GM18517 (cell line): Measurements from ENCODE around the gene NKIRAS2.

Experiments used
- ATAC-seq: cut with Tn5 transposase; IDR thresholded peaks from one replicate; pipeline ENCODE4 v1.9.1; 2021; ENCODE audit warnings: mild to moderate bottlenecking, moderate library complexity; ENCODE audit not compliant: unreplicated experiment

The NKIRAS2 gene

DNA sequence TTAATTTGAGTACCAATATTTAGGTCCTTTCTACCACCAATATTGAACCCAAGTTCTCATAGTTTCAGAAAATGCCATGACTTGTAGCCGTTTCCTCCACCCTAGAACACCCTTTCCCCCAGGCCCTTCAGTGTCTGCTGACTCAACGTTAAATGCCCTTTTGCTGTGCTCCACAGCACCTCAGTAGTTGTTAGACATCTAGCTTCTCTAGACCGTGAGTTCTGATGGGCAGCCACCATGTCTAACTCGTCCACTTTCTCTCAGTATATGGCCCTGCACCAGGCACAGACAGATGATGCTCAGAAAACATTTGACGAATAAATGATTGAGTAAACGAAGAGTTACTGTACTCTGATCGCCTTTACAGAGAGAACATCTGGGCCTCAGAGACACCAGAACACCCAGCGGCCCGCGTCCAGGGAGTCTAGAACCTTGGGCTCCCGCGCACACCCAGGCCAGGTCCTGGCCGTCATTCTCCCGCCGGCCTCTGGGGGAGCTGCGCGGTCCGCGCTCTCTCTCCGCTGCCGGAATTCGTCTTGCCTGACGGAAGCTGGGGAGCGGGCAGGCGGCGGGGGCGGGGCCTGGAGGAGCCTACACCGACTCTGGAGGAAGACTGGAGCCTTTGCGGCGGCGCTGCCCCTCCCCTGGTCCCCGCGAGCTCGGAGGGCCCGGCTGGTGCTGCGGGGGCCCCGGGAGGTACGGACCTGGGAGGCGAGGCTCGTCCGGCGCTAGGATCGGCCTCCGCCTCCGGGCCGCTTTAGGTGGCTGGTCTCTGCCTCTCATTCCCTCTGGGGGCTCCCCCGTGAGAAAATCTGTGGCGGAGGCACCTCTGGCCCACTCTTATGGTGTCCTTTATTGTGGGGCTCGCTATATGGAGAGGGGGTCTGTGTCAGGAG is at the start of gene NKIRAS2:
Gene NKIRAS2, plus strand, starts transcription at position 582 of the 896 bp plus-strand sequence. CDS start 1,488 bp downstream, outside the sequence.
- no peak for ATAC-seq

DNA sequence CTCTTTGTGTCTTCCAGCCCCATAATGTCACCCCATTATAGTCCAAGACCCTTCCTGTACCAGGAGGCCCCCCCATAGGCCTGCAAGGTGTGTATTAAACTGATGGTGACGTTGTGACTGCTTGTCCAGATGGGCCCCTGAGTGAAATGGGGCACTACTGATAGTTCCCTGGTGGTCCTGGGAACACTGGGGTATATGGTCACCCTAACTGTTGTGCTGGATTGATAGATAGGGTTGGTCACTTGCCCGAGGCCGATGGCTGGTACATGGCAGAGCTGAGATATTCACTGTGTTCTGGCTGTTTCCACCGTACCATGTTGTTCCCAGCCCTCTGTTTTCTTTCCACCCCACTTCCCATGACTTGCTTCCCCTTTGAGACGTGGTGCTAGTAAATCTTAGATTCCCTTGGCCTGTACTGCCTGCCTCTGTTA is 49.0 kb upstream of the NKIRAS2 start:
- ATAC-seq = no peak

DNA sequence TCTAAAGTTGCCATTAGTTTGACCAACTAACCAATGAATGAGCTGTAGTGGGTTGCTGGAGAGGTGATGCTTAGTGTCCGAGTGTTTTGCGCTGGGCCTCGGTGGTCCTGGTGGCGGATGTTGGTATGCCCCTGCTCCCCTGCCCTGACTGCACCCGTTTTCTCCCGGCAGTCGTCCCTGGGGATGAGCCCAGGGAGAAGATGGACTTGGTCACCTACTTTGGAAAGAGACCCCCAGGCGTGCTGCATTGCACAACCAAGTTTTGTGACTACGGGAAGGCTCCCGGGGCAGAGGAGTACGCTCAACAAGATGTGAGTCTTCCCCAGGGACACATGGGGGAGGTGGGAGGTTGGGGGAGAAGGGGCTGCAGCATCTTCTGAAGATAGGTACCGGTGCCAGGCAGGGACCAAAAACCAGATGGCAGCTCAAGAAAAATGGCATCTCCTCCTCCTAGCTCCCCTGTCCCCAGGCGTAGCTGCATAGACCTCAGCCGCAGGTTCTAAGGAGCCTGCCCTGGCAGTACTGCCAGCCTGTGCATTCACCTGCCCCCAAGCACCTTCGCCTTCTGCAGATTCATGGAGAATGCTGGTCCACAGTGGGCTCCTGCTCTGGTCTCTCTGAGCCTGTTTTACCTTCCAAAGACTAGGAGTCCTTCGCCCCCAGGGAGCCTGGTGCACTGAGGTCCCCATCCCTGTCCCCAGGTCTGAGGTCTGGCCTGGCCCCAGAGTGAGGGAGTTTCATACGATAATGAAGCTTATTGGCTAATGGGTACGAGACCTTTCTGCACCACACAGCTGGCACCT is 48.0 kb upstream of the NKIRAS2 start:
- ATAC-seq = no peak

DNA sequence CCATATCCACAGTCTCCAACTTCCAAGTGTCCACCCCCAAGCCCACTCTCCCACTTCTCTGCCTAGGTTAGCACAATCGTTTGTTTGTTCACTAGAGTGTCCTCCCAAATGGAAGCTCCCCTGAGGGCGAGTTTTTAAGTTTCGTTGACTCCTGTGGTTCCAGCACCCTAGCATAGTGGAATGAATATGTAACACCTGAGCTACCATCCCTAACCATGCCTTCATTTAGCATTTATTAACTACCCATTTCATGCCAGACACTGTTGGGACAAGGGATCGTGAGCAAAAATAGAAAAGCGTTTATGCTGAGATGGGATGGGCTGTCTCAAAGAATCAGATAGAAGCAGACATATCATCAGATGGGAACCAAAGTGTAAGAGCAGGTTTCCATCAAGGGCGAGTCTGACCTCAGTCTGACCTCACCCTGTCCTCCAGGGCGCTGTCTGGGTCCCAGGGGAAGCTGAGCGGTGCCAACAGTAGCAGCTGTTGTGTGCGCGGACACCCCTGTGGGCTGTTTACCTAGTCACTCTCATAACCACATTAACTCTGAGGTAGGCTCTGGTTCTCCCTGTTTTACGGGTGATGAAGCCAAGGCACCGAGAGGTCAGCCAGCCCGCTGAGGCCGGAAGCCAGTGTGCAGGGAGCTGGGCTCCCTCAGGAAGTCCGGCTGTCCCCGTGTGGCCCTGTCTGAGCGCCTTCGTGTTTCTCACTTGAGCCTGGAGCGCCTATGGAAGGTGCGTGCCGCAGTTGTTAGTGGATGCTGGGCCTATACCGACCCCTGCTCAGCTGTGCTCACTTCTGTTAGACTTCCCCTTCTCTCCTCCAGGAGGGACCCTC is 47.1 kb upstream of the NKIRAS2 start:
- no peak for ATAC-seq

- ATAC-seq = no peak
These were observed 46.5 kb upstream of the NKIRAS2 start for GRCh38 chr17:41973408-41973811.

- ATAC-seq = no peak
These were observed 45.9 kb upstream of the NKIRAS2 start for GRCh38 chr17:41974031-41974430.

DNA sequence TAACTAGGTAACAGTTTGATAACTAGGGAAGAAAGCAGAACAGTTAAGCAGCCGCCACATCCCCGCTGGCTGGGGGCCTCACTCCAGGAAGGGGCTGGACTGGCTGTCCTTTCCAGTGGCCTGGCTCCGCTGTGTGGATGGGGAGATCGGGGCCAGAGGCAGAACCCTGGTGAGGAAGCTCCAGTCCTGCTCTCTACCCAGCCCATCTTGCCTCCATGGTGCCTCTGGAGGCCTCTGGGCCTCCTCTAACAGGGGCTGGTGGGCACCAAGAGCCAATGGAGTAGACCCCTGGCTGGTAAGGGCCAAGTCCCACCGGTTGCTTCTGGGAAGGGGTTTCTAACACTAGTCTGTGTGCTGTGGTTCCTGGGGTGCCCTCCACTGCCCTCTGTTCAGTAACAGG is 45.2 kb upstream of the NKIRAS2 start:
- ATAC-seq = no peak

DNA sequence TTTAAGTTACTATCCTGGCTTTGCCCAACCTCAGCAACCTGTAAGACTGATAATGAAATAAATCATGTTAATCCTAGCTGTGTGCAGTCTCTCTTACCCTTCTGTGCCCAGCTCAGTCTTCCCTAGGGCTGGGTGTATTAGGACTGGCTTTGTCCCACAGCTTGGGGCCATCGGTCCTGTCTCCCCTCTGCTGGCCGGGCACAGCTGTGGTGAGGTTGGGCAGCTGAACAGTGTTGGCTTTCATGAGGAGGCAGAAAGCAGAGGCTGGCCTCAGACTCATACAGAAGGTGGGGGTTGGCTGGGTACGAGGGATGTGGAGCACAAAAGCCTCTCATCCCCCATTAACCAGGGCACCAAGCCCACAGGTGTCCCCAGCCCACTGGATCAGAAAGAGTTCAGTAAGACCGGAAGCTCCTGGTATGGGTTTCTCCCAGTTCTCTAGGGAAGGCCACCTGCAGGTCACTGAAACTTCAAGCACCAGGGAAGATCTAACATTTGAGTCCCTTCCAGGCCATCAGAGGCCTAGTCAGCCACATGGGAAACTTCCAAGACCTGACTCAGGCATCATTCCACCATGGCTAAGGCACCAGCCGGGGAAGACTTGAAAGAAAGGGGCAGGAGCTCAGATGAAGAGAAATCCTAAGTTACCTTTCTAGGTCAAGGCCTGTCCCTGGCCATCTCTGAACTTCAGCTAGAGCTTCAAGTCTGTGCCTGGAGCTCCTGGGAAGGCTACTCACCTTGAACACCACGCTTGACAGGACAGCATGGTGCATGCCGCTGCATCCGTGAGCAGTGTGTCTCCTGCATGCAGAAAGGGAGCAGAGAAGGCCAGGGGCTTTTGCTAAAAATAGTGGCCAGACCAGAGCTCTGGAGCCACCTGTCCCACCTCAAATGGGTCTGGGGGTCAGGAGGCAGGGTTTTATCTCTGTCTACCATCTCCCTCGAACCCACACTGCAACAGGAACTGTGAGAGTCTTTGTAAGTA is 44.5 kb upstream of the NKIRAS2 start:
- ATAC-seq = no peak

DNA sequence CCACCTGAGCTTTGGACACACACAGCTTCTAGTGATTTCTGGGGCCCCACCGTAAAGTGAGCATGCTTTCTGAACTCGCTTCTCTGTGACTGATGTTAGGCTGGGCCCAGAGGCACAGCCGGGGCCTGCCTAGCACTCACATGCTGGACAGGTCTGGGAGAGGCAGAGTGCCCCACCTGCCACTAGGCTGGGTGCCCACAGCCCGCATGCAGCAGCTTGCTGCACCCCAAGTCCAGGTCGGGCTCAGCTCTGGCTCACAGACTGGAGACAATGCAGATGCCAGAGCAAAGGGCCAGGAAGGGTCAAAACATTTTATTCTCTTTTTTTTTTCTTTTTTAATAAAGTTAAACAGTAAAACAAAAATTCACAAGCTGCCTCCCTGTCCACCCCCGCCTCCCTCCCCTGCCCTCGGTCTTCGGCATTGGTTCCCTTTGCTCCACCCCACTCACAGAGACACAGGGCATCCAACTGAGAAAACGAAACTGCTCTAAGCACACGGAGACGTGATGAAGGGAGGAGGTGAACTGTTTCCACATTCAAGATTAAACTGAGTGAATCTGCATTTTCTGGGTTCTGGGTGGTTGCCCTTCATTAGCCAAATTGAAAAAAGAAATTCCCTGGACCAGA is 43.6 kb upstream of the NKIRAS2 start:
- ATAC-seq = no peak

GRCh38 chr17:41977991-41978390 is 41.9 kb upstream of the NKIRAS2 start:
- no peak for ATAC-seq

GRCh38 chr17:41982026-41982760 is 37.7 kb upstream of the NKIRAS2 start:
- no peak for ATAC-seq

- ATAC-seq = no peak
These were observed 35.4 kb upstream of the NKIRAS2 start for GRCh38 chr17:41984454-41984853.

DNA sequence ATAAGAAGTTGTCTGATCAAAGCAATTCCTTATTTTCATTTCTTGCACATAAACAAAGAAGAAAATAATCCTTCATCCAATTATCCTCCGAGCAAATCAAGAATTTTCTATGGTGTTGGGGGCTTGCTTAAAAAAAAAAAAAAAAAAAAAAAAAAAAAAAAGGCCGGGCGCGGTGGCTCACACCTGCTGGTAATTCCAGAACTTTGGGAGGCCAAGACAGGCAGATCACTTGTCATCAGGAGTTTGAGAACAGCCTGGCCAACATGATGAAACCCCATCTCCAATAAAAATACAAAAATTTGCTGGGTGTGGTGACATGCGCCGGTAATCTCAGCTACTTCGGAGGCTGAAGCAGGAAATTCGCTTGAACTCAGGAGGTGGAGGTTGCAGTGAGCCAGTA is 34.0 kb upstream of the NKIRAS2 start:
- ATAC-seq = no peak

GRCh38 chr17:41986634-41987033 is 33.3 kb upstream of the NKIRAS2 start:
- ATAC-seq = no peak

DNA sequence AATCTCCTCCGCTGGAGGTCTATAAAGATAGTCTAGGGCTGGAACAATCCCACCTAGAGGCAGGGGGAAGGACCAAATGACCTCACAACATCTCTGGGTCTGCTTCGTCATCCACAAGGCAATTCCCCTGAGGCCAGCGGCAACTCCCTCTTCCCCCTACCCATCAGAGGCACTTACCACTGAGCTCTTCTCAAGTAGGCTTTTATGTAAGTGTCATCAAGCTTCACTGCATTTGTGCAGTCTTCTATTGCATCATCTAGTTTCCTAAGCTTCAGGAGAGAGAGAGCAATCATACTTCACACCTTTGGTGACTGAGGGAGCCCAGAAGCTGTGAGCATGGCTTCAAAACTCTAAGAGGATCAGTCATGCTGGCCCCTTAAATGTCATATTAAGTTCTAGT is 32.2 kb upstream of the NKIRAS2 start:
- ATAC-seq = no peak

DNA sequence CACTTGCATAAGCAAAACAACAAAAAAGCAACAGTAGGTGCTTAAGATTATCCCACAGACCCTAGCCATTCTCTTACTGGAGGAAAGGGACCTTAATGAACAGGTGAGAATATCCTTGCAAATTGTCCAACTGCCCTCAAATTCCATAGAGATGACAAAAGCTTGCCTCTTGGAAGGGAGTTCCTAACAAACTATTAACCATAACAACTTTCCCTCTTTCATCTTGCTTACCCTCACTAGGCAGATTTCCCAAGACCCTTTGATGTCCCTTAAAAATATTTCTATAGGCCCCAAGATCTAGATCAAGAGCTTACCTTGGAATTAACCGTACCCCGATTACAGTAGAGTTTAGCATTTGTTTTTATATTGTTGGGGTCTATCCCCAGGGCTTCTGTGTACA is 31.5 kb upstream of the NKIRAS2 start:
- ATAC-seq = no peak

DNA sequence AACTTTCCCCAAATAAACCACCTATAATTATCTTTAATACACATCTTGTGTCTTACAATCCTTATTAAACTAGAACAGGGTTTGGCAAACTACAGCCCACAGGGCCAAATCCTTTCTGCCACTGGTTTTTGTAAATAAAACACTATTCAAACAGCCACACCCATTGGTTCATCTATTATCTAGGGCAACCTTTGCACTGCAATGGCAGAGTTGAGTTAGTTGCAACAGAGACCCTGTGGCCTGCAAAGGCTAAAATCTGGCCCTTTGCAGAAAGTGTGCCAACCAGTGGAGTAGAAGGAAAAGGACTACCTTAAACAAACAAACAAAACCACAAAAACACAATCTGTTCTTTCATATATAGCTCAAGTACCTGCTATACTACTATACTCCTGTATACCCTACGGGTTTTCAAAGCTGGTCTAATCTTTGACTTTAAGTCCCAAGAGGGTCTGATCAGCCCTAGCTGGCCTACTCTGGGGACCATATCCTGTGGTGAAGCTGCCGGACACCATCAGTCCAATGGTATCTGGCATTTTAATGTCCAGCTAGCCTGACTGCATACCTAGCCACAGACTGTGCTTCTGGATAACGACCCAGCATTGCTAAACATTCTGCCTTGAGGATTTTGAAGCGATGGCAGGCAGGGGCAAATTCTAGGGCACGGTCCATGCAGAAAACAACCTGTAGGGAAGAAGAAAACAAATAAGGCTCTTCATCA is 30.0 kb upstream of the NKIRAS2 start:
- no peak for ATAC-seq

DNA sequence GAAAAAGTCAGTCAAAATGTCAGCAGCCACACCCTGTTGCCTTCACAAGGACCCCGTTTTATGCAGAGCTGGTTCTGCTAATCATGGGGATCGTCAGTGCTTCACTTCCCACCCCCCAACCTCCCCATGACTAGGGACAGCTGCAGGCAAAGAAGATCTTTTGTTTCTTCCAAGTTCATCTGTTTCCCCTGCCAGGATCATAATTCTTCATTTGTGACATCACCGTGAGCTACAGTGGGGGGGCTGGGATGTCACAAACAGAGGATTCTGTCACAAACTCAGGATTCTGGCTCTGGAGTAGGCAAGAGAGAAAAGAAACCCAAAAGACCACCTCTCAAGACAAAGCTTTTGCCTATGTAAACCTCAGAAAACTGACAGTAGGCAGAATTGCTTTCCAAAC is 27.3 kb upstream of the NKIRAS2 start:
- no peak for ATAC-seq
